ENCODE data around the gene COQ9. TPM values are rescaled to one million over a fixed set of nuclear protein-coding genes. Genes with fewer than 3 reads are reported as not detected.

COQ9 gene, protein sequence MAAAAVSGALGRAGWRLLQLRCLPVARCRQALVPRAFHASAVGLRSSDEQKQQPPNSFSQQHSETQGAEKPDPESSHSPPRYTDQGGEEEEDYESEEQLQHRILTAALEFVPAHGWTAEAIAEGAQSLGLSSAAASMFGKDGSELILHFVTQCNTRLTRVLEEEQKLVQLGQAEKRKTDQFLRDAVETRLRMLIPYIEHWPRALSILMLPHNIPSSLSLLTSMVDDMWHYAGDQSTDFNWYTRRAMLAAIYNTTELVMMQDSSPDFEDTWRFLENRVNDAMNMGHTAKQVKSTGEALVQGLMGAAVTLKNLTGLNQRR
- total RNA-seq, result 54.3 and 57.7 TPM in 2 replicates

DNA sequence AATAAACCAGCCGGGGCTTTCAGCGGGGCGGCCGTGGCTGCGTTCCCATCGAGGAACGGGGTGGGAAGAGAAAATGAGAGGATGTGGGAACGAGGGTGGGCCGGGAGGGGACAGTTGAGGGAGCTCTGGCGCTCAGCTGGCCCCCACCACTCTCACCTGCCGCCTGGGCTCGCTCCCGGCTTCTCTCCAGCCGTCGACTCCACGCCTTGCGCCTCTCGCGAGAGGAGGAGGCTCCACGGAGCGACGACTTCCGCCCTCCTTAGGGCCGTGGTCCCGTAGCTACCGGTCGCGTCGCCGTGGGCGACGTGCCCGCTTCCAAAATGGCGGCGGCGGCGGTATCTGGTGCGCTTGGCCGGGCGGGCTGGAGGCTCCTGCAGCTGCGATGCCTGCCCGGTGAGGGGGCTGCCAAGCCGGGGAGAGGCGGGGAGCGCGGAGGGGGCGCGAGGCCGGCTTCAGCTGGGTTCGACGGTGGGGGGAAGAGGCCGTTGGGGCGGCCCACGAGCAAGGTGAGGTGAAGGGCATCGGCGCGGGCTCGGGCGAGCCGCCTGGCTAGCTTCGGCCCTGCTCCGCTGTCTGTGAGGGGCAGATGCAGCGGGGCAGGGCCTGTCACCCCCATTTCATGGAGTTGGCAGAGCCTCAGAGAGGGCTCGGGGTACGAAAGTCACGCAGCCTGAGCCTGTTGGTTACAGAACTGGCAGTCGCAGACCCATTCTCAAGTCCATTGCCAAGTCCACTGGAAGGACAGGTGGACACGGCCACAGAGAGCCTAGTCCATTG, at the start of gene COQ9, which contains the start of gene CIAPIN1:
COQ9 (plus strand) TSS at position 294 of the 777 bp plus-strand sequence; CDS start at position 321, 27 bp downstream.
CIAPIN1 (minus strand) TSS at position 200 of the 777 bp plus-strand sequence. CDS start 6,457 bp downstream, outside the sequence.

DNA sequence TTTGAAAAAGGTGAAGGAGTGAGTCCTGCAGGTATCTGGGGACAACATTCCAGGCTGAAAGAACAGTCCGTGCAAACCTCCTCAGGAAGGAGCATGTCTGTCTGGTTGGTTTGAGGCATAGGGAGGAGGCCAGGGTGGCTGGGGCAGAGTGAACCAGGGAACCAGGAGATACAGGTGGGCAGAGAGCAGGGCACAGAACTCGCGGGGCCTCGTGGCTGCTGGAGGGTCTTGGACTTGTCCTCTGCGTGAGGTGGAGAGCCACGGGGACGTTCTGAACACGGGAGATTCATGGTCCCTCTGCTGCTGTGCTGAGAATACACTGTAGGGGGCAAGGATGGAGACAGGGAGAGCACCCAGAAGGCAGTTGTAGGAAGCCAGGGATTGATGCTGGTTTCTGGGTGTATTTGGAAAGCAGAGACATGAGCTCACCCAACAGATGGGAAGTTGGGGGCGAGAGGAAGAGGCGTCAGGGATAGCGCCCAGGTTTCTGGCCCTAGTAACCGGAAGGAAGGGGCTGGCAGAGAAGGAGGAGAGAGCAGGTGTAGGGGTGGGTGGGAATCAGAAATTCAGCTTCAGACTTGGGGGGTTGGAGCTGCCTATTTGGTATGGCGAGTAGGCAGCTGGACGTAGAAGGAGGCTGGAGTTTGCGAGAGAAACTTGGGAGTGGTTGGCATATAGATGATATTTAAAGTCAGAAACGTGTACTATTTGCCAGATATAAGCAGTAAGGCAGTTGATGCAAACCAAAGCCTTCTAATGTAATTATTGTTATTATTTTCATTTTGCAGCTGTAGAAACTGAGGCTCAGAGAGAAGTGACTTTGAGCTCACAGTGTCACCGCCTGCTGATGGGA, 43.1 kb upstream of the COQ9 start, which contains the start of gene CCL17:
CCL17 (plus strand) TSS at position 803 of the 853 bp plus-strand sequence. CDS start 9,166 bp downstream, outside the sequence.

DNA sequence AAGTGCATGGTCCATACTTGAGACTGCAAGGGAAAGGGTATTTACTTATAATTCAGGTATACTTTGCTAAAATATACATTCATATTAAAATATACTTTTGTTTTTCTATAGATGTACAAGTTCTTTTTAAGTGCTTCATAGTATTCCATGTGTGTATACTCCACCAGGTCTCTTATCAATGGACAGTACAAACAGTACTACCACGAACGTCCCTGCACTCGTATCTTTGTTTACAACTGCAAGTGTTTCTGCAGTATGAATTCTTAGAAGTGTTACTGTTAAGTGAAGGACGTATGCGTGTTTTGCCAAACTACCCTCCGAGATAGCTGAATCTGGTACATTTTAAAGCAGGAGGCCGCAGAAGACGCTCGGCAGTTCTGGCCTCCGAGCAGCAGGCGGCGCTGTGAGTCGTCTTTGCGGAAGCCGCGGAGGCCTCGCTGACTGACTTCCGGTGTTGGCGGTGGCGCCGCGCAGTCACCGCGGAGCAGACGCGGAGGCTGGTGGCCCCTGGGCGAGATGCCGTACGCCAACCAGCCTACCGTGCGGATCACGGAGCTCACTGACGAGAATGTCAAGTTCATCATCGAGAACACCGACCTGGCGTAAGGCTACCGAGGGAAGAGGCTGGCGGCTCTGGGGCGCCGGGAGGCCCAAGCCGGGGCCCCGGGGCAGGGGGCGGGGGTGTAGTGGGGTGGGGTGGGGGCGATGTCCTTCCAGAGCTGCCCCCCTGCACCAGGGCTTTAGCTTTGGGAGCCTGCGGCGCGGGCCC, 15.1 kb downstream of the COQ9 start, which contains the start of gene POLR2C:
POLR2C (plus strand) TSS at position 471 of the 769 bp plus-strand sequence; CDS start at position 517, 46 bp downstream.

DNA sequence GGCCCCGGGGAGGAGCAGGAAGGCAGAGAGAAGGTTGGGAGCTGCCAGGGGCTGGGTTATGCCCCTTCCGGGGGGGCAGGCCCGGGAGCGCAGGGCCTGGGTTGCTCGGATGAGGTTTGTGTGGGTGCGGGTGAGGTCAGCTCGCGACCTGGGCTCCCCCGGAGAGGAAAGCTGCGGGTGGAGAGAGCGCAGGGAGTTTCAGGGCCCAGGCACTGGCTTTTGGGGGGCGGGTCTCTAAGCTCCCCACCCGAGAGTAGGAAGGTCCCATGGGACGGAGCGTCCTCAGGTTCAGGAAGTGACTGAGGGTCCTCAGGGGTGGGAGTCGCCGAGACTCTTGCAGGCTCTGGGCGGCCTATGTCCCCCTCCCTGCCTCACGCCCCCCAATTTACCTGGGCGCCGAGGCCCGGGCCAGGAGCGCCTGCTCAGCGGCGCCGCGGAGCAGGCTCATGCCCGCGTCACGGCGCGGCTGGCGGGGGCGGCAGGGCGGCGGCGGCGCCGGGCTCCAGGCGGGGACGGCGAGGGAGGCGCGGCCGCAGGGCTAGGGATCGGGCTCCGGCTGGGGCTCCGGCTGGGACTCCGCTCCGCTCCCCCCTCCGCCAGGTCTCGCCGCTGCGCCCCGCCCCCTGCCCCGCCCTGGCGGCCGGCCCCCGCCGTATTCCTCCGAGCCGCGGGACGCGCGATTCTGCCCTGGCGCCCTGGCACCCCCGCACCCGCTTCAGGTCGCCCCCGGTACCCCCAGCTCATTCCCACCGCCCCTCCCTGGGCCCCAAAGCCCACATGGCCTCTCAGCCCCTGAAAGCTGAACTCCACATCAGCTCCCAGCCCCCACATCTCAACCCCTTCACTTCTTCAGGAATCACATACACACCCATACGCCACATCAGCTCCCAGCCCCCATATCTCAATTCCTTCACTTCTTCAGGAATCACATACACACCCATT, 38.9 kb downstream of the COQ9 start, which contains the start of gene DOK4:
DOK4 (minus strand) TSS at position 578 of the 942 bp plus-strand sequence. CDS start 6,986 bp downstream, outside the sequence.

Other genes with a start within 250 kb of the COQ9 start
- gene ARL2BP, start 202.2 kb upstream of the COQ9 start, total RNA-seq, result 46.4 and 69.4 TPM in 2 replicates
- 3.1 and 3.4 TPM in 2 replicates for gene PLLP, start 162.8 kb upstream of the COQ9 start, total RNA-seq
- gene CCL22, start 88.7 kb upstream of the COQ9 start, total RNA-seq, result 0.36 TPM in 1 of 2 replicates, not detected in the other
- gene CX3CL1, start 75.0 kb upstream of the COQ9 start, total RNA-seq, result under 0.01 and 1.4 TPM in 2 replicates
- not detected in 2 replicates for gene CCL17, start 42.7 kb upstream of the COQ9 start, total RNA-seq
- gene CIAPIN1, start 94 bp upstream of the COQ9 start, total RNA-seq, result 60.6 and 81.7 TPM in 2 replicates
- 101 and 122 TPM in 2 replicates for gene POLR2C, start 15.2 kb downstream of the COQ9 start, total RNA-seq
- gene DOK4, start 39.0 kb downstream of the COQ9 start, total RNA-seq, result 17.4 and 19.3 TPM in 2 replicates
- 1.4 and 5.0 TPM in 2 replicates for gene CCDC102A, start 89.1 kb downstream of the COQ9 start, total RNA-seq
- 0.07 TPM in 1 of 2 replicates, not detected in the other for gene ADGRG5, start 95.2 kb downstream of the COQ9 start, total RNA-seq
- gene ADGRG1, start 181.2 kb downstream of the COQ9 start, total RNA-seq, result 29.7 and 217 TPM in 2 replicates
- 0.07 TPM in 1 of 2 replicates, not detected in the other for gene ADGRG3, start 220.8 kb downstream of the COQ9 start, total RNA-seq
- gene DRC7, start 247.3 kb downstream of the COQ9 start, total RNA-seq, result under 0.01 TPM in 1 of 2 replicates, not detected in the other